NCI-H774 (cell line): ENCODE data around the gene AOAH.
A peak's percentile ranks its signal among the peaks of the same experiment; 100 is the strongest.
"Not testable (repeated sequence)": the region's sequence is repeated elsewhere in the genome, so short reads cannot be mapped to it uniquely, and the experiment has no call there.

Source experiments
- DNase-seq: peaks from one replicate; lab custom pipeline; 2025; lab: John Stamatoyannopoulos, UW

Gene AOAH

GRCh38 chr7:36736090-36736898 is 12.0 kb upstream of the AOAH start:
- no peak for DNase-seq

GRCh38 chr7:36735172-36735571 is 10.9 kb upstream of the AOAH start:
- no peak for DNase-seq

DNA sequence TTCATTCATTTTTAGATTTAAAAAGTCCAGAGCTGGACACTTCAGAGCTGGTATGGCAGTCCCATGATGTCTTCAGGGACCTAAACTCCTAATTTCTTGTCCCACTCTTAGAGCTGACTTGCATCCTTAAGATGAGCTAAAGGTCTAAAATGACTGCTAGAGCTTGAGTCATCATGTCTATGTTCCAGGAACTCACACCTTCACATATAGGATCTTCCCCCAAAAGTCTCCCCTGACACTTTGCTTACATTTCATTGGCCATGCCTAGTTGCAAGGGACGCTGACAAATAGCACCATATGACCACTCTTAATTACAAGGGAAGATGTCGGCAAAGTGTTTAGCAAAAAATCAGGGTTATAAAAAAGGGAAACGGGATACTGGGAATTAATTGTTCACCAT is 10.4 kb upstream of the AOAH start:
- no peak for DNase-seq

DNA sequence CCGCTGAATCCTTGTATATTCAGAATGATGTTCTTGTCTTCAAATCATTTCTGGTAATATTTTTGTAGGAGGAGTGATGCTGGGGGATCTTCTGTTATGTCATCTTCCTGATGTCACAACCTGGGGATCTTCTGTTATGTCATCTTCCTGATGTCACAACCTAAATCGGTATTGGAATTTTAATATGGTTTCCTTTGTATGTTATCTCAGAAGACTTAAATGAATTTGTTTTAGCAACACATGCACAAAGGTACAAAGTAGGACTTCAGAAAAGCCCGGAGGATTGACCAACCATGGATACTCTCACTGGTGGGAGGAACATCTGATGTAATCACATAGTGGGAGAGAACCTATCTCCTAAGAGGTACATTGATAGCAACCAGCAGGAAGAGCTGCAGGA is 9.1 kb upstream of the AOAH start:
- no peak for DNase-seq

GRCh38 chr7:36732806-36733205 is 8.5 kb upstream of the AOAH start:
- DNase-seq = no peak

- no peak for DNase-seq
These were observed 5.8 kb upstream of the AOAH start for GRCh38 chr7:36730046-36730445.

- DNase-seq = no peak
These were observed 3.8 kb upstream of the AOAH start for GRCh38 chr7:36728143-36728542.

DNA sequence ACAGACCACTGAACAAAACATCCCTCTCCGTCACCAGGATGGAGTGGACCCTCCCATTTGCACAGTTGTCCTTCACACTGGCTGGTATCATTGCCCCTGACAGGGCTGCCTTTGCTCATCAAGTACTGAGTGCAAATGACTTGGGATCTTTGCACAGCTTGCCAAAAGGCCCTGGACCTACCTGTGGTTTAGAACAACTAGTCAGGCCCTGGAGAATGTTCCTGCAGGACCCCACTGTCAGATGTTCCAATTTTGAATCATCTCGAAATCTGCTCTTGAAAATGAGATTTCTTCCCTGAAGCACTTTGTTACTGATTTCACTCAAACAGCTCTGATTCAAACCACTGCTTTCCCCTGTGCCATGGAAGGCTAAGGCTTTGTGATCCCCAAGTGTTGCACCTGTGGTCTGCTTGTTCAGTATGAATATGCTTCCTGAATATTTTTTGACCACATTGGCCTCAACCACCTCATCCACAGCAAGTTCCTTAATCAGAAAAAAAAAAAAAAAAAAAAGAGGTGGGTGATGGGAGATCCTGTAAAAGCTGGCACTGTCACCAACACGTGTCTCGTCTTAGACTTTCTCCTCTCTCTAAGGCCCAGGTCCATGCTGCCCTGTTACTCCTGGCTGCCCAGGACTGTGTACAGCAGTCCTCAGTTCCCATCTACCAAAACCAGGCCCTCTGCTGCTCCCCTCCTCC is 2.7 kb upstream of the AOAH start:
- DNase-seq = no peak

GRCh38 chr7:36726311-36726710 is 2.0 kb upstream of the AOAH start:
- DNase-seq = no peak

- DNase-seq = no peak
These were observed 702 bp upstream of the AOAH start for GRCh38 chr7:36724996-36725395.

GRCh38 chr7:36723291-36723690 is 1.0 kb downstream of the AOAH start:
- no peak for DNase-seq

DNA sequence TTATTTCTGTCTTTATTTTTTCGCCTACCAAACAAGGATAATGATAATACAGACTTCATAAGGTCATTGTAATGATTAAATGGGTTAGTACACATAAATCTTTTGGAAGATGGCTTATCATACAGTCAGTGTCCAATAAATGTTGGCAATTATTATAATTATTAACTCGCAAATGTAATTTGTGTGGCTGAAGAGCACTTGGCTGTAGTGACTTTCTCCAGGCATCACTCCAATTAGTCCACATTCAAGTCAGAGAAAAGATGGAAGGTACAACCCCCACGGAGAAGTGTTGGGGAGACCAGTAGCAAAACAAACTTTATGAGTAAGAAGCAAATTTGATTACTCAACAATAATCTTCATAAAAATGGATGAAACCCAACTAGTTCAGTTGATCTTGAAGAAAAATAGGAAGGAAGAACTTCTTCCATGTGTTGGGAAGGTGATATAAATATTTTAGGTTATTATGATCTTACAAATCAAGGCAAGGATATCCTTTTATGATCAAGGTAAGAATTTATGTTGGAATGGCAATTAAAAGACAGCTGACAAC is 5.1 kb downstream of the AOAH start:
- no peak for DNase-seq

GRCh38 chr7:36717586-36717985 is 6.7 kb downstream of the AOAH start:
- no peak for DNase-seq

DNA sequence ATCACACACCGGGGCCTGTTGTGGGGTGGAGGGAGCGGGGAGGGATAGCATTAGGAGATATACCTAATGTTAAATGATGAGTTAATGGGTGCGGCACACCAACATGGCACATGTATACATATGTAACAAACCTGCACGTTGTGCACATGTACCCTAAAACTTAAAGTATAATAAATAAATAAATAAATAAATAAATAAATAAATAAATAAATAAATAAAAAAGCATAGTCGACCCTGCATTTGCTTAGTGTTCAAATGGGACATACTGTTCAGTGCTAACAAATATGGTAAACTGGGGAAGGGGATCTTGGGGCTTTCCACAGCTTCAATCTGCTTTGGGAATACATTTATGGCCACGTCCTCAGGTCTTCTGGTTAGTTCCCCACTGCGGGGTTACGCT is 7.5 kb downstream of the AOAH start:
- not testable (repeated sequence) for DNase-seq

DNA sequence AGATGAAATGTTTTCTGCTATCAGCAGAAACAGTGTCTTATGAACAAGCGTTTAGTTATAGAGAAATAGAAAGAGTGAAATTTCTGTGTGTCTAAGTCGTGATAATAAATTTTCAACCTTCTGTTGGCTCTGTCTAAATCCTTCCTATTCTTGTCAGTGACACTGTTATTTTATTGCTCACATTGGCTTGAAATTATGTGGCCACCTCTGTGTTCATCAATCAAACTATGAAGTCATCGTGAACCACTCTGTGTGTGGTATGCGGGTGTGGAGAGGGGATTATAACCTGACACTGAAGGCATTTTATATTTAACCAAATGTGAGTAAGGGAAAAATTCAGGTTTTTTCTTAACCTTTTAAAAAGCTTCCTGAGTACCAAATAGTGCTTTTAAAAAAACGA is 12.3 kb downstream of the AOAH start:
- no peak for DNase-seq

GRCh38 chr7:36711256-36711655 is 13.0 kb downstream of the AOAH start:
- DNase-seq = no peak

DNA sequence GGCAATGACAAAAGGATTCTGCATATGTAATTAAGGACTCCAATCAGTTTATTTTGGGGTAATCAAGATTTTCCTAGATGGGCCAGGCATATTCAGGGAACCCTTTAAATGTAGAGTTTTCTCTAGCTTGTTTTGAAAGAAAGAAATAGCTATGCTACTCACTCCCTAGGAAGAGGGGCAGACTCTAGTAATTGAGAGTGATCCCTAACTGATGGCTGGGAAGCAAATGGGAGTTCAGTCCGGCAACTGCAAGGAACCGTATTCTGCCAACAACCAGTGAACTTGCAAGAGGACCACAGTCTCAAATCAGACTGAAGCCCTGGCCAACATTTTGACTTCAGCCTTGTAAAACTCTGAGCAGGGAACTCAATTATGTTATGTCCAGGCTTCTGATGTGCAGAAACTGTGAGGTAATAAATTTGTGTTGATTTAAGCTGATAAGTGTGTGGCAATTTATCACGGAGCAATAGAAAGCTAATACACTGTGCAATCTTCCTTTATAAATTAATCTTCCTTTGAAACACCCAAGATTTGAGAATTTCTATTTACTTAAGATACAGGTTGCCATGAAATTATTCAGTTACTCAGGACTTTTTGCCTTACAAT is 14.0 kb downstream of the AOAH start:
- peak; percentile 4 for DNase-seq

DNA sequence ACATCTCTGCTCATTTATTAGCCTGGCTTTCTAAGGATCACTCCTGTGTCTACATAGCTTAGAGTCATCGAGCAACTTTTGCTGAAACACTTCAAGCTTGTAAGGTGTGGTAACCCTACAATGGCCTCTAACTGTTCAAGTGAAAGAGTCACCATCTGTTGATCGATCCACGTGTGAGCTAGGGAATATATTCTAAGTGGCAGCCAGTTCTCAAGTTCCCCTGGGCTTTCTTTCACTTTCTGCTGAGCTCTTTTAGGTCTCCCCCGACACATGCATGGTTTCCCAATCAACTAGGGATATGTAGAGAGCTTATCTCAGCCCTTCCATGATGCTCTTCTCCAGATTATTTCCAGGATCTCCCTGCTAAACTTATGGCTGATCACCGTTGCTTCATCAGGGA is 15.5 kb downstream of the AOAH start:
- DNase-seq = no peak

DNA sequence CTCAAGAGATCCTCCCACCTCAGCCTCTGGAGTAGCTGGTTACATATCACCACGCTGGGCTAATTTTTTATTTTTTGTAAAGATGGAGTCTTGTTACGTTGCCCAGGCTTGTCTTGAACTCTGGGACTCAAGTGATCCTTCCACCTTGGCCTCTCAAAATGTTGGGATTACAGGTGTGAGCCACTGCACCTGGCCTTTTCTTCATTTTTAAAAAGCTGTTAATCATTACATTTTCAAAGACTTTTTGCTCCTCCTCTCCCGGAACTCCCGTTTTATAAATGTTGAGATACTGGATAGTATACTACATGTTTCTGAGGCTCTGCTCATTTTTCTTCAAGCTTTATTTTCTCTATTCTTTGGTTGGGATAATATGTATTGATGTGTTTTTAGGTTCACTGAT is 16.4 kb downstream of the AOAH start:
- DNase-seq = no peak

DNA sequence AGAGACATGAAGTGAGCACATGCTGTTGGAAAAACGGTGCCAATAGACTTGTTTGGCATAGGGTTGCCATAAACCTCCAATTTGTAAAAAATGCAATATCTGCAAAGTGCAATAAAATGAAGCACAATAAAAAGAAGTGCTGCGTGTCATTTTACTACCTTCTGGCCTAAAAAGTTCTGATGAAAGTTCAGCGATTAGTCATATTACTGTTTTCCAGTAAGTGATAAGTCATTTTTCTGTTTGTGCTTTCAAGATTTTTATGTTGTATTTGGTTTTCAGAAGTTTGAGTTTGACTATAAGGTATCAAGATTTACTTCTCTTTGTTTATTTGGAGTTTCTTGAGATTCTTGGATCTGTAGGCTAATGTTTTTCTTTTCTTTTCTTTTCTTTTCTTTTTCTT is 16.8 kb downstream of the AOAH start:
- DNase-seq = no peak

- not testable (repeated sequence) for DNase-seq
These were observed 20.4 kb downstream of the AOAH start for GRCh38 chr7:36703860-36704259.

DNA sequence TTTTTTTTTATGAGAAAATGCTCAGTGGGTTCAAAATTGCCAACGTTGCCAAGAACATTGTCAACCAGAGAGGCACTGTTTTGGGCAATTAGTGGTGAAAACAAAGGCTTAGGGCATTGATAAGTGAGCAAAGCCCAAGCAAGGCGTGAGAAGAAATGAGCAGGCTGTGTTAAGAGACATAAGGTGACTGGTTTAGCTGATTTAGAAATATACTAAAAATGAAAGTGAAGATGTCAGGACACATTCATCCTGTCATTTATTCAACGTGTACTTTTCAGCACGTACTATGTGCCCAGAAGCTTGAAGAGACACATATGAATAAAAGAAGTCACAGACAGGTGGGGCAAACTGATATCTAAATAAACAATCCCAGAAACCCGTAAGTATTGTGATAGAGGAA is 31.8 kb downstream of the AOAH start:
- no peak for DNase-seq

DNA sequence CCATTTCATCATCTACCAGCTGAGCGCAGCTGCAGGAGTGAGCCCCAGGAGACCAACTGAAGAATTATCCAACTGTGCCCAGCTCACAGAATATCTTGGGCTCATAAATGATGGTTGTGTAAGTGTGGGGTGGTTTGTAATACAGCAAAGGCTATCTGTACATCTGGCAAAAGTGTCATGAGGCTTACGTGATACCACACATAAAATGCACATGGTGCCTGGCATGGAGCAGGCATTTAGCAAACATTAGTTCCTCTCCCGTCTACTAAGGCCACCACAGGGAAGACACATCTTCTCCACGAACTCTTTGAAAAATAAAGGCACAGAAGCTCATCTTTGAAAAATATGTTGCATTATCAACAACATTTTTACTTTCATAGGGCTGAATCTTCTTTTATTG is 32.3 kb downstream of the AOAH start:
- DNase-seq = no peak
